ENCODE results near the gene ZBP1.

ZBP1 gene

DNA sequence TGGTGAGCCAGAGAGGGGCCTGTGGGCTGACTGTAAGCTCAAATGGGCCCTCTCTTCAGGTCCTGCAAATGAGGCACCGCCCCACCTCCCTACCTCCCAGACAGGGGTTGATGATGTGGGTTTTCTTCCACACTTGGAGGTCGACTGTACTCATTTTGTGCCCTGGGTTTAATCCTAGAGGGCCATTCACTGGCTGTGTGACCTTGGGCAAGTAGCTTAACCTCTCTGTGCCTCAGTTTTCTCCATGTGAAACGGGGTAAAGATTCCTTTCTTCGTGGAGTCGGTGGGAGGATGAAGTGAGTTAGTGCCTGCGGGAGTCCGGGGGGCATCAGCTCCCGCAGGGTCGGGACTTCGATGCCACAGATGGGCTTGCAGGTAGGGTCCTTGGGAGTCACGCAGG lies 23.9 kb downstream of the ZBP1 start:
- no peak for DNase-seq

DNA sequence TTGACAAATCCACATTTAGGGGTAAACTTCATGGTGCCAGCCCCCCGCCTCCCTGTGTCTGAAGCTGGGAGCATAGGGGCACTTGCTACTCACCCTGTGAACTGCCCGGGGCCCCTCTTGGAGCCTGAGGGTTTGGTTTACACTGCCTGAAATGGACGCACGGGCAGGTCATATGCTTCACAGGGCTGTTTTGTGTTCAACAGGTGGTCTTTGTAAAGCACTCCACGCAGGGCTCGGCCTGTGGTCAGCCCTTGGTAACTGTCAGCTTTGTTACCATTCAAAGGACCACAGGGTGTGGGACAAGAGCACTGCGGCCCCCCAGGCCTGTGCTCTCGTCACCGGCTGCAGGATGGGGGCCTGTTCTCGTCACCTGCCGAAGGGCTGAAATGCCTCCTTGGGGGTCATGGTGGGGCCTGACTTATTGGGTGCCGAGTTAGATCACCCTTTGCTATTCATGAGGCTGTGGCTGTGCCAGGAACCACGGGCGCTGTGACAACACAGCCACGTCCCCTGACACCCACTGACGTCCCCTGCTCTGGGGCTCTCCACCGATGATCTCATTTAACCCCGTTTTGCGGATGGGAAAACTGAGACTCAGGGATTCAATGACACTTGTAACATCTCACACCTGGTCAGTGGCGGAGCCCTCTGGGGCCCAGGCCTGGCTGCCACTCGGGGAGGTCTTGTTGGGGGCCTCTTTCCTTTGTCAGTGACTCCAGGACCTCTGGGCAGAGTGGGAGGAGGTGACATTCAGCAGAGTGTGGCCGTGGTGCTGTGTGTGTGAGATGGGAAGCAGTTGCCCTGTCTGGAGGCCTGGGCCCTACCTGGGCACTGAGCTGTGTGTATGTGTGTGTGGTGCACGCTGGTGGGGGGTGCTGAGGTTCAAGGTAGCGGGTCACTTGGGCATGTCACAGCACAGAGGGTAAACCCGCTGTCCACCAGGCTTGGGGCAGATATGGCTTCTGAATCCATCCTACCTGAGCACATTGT lies 24.9 kb downstream of the ZBP1 start:
- DNase-seq: no peak

DNA sequence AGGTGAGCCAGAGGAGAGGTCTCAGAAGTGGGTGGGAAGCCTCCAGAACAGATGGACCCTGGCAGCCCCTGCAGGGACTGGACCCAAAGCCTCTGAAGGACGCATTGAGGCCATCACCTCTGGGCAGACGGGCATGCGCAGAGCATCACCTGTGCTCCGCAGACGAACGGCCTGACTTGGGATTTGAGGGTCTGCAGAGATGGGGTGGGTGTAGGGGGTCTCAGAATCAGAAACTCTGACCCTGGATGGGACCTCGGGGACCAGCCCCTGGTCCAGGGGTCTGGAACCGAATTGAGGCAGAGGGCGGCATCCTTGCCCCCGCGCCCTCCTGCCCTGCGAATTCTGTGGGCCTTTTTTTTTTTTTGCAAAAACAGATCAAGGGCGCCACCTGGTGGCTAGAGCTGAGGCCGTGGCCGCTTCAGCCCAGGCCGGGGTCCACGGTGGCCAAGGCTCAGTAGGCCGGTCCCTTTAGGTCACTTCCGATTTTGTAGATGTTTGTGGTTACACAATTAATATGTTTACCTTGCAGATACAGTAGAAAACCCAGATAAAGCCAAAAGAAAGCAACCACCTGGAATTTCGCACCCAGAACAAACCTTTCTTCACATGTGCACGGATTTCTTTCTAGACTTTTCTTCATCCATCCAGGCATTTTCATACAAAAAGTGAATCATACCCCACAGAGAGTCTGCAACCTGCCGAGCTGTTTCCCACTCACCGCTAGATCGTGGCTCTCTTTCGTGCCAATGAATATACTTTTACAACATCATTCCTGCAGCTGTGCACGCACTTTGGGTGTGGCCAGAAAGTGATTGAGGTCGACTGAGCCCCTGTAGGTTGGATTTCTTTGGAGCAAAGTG lies 25.9 kb downstream of the ZBP1 start:
- DNase-seq: peak; percentile 54

DNA sequence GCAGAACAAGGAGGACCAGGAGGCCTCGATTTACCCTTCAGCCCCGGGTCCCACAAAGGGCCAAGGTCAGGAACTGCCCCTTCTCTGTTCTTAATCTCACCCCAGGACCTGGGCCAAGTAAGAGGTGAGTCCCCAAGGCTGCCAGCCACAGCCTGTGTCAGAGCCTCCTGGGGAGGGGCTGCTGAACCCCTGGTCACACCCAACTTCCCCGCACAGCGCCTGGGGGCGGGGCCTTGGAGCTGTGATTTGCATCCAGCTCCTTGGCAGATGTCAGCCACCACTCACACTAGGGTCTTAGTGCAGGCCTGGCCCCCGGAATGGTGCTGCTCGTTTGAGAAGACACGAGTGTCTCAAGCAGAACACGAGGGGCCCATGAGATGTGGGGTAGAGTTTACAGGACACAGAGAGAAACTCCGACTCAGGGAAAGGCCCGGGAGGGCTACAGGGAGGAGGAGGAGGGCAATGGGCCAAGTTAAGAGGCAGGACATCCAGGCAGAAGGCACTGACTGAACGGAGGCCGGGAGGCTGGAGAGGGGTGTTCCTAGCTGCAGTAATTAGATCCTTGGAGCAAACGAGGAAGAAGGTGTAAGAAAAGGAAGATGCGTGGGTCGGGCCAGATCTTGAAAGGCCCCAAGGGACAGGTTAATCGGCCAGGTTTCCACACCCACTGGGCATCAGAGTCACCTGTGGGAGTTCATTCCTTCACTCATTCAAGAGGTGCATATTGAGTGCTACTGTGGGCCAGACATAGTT lies 26.9 kb downstream of the ZBP1 start:
- no peak for DNase-seq

DNA sequence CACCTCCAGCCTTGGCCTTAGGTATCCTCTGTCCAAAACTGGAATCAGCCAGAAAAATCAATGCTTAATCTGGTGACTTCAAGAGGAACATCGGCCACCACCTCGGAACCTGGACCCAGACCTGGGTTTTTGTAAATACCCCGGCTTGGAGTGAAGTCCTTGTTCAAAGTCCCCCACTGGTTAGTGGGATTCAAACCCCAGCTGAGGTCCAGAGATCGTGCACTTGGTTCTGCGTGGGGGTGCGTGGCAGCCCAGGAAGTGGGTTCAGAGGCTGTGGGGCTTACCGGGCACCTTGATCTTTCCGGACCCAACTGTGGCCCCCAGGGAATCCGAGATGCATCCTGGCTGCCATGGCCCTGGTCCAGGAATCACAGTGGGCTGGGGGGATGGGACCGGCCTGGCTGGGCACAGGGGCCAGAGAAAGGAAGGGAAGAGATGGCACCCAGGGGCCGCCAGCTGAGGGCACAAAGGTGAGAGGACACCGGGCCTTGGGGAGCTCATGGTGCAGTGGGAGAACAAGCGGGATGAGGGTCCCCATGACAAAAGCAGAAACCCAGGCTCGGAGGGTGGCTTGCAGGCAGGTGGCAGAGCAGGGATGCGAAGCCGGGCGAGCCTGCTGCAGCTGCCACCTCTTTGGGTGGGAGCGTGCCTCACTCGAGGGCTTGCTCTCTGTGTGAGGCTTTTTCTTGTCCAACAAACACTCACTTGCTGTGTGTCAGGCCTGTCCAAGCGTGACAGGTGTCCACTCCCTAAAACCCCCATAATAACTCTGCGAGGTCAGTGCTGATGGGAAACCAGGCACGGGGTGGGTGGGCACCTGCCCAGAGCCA lies 27.7 kb downstream of the ZBP1 start:
- DNase-seq: no peak

DNA sequence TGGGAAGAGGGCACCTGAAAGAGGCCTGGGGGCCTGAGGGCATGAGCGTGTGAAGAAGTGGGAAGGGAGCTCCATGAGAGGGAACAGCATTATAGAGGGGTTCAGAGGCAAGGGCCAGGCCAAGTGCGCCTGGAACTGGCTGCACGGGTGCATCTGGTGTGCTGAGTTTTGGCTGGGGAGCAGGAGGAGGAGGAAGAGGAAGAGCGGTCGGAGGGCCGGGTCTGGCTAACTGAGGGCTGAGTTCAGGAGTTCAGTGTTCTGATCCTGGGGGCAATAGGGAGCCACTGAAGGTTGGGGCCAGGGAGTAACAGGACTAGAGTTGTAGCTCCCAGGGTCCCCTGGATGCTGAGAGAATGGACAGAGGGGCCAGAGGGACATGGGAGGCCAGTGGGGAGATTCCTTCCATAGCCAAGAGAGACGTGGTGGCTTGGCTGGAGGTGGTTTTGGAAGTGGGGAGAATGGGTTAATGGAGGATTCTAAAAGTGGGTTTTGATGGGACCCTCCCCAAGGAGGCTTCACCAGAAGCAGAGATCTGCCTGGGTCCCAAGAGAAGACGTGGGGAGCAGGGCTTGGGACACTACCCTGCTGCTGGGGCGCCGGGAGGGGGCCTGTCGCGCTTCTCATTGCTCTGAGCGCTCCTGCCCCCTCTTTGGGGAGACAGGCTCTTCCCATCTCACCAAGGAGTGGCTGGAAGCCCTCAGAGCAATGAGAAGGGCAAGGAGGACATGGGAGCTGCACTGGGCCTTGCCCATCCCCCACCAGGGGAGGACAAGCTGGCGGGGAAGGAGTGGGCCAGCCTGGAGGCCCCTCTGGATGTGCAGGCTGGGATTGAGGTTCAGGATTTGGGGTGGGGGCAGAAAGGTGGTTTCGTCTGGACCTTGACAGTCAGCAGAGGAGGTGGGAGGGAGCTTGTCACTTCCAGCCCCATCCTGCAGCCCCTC lies 28.7 kb downstream of the ZBP1 start:
- no peak for DNase-seq

DNA sequence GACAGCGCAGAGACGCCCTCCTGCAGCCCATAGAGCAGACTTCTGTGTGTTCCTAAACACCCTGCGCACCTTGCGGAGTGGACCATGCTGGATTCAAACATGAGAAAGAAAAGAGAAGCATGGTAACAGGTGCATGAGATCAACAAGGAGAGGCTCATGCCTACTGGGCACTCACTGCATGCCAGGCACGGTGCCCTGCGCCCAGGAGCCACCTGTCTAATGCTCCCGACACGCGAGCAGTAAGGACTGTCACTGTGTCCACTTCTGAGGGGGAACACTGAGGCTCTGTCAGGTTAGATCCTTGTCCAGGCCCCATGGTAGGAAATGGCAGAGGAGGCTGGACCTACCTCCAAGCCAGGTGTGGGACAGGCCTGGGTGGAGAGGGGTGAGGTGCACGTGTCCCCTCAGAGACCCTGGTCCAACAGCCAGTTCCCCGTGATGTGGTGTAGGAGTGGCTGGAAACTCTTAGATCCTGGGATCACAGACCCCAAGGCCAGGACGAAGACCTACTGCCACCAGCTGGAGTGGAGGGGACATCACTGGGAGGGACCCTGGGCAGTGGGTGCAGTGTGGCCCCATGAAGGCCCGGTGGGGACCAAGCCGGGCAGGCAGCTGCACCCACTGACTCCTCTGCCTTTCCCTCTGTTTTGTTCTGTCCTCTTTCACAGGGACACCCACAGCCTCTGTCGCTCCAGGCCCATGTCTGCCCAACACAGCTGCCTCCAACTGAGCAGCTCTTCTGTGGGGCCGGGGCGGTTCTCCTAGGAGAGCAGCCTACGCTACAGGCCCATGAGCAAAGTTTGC lies 29.5 kb downstream of the ZBP1 start:
- no peak for DNase-seq

DNA sequence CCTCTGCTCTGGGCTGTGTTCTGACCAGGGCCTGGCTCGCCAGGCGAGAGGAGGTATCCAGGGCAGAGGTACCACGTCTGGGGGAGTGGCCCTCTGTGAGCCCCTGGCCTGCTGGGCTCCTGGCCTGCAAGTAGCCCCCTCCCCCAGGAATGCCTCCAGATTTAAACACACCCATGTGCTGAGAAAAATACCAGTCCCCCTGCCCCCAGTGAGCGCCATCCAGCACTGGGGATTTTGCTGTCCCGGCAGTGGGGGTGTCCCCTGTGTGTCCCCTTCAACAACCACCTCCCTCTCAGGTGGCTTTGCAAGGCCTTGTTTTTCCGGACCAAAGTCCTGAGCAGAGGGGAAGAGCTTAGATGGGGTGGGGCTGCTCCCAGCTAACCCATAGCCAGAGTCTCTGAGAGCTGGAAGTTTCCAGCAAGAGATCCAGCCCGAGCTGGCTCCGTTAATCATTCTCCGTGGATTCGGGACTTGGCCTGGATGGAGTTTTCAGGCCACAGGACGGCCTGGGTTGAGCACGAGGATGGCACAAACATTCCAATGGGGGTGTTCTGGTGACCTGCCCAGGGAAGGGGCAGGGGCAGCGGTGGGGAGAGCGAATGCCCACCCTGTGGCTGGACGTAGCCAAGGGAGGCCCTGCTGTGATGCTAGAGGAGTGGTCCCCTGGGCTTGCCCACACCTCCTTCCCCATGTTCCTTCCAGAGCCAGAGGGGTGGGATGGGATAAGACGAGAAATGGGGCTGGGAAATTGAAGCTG lies 30.3 kb downstream of the ZBP1 start:
- no peak for DNase-seq

DNA sequence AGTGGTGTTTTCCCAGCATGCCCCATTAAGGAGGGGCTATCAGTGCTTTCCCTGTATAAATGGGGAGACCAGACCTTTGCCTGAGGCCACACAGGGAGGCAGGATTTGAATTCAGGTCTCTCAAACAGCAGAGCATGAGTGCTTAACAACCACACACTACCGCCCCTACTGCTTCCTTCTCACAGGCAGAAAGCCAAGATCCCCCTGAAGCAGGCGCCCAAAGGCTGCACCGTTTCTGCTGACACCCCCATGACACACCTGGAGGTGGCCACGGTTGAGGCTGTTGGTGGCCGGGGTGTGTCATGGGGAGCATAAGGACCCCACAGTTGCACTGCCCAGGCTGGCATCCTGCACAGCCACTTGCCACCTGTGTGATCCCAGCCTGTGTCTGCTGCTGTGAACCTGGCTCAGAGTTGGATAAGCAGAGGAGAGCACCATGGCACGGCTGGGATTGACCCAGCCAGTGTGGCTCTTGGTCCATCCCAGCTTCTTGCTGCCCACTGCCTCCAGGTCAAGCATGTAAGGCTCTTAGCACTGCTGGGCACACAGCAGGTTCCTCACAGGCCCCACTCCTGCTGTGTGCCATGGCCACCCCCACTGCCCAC lies 31.0 kb downstream of the ZBP1 start:
- no peak for DNase-seq

DNA sequence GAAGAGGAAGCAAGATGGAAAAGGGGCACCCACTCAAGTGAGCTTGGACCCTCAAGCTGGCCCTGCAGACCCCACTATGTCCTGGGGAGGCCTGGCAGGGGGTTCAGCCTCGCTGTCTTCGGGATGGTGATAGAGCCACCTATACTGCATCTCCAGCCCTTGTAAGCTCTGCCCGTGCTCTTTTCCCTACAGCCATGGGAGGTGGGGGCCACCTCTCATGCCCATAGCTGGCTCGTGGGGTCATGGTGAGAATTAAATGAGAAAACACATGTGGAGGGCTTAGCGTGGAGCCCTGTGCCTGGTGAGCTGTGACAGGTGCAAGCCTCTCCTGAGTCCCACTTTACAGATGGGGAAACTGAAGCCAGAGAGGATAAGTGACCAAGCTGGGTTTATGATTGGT lies 31.6 kb downstream of the ZBP1 start:
- DNase-seq: no peak

DNA sequence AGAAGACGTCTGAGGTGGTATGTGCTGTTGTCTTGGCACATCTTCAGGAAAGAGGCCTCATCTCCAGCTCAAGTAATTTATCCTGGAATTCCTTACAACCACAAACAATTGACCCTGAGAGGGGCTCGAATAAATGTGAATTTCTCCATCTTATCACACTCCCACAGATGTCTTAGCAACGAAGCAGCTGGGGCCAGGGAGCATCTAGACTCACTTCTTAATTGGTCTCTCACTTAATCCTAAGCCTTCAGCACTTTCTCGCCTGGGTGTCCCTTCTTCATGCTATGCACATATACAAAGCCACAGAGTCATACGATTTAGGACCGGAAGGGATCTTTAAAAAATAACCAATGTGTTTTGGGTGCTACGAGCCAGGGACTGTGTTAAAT lies 32.2 kb downstream of the ZBP1 start:
- DNase-seq: no peak

DNA sequence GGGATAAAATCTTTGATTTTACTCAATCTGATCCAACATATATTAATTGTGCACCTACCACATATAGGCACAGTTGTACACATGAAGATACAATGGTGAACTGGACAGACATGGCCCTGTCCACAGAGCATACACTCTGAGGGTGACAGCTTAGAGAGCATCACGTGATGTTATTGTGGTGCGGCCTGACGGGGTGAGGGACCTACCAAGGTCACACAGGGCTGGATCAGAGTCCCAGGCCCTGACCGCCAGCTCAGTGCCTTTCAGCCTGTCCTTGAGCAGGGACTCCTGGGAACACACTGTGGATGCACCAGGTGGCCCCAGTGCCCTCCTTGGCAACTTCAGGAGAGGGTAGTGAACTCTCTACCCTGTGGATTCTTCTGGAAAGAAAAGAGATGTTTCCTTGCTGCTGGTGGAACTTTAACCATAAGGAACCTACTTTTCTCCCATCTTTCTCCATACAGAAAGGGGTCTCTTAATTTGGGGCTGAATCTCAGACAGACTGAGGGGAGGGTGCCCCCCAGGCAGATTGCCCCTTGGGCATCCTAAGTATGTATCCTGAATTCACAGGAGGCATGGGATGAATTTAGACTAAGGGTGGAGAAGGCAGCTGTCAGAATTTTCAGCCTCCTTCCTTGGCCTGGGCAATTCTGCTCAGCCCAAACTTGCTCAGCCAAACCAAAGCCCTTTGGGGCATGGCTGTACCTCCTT lies 32.8 kb downstream of the ZBP1 start:
- no peak for DNase-seq

DNA sequence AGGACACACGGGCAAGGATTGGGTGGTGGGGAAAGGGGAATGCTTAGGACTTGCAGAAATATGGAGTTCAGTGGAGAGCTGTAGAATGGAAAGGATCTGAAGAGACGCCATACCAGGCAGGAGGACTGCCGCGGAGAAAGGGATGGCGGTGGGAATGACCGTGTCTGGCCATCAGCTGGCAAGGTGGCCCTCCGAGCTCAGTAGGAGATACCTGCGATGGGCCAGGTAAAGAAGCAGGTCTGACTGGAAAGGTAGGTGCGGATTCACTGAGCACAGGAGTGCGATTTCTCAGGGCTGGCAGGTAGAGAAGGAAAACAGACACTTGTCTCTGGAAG lies 33.3 kb downstream of the ZBP1 start:
- DNase-seq: no peak

DNA sequence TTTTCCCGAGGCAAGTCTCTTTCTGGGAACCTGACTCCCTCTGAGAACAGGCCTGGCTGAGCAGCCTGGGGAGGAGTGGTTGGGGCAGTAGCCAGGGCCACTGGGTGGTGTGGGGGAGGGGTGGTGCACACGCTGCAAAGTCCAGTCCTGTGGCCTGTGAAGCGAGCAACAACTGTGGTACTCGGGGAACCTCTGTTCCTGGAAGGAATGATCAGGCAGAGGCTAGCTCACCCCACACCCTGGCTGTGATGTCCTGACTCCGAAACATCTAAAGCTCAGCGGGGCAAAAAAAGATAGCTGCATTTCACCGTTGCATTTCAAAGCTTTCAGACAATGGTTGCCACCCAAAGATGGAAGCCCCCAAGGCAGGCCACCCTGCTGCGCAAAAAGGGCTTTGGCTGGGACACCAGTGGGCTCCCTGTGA lies 33.8 kb downstream of the ZBP1 start:
- no peak for DNase-seq

DNA sequence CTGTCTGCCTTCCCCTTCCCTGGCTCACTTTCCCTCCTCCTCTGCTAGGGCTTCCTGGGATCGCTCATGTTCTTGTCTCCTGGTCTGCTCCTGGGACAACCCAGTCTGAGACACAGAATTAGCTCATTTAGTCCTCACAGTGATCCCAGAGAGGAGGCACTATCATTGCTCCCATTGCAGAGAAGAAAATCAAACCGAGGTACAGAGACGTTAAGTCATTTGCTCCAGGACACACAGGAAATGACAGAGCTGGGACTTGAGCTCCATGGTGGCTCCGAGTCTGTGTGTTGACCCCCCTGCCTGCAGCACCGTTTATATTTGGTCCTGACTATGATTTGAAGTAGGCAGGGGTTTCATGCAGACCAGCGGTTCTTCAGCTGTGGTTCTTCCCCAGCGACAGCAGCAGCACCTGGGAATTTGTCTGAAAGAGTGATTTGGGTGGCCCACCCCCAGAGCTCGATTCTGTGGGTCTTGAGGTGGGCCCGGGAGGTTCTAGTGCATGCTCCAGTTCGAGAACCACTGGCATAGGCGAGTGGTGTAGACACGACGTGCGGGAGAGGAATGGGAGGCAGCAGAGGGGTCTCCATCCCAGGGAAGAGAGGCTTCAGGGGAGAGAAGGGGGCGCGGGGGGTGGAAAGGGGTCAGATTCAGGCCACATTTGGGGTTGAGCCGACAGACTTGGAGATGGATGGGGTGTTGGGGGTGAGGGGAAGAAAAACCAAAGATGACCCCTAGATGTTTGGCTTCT lies 34.6 kb downstream of the ZBP1 start:
- DNase-seq: no peak

DNA sequence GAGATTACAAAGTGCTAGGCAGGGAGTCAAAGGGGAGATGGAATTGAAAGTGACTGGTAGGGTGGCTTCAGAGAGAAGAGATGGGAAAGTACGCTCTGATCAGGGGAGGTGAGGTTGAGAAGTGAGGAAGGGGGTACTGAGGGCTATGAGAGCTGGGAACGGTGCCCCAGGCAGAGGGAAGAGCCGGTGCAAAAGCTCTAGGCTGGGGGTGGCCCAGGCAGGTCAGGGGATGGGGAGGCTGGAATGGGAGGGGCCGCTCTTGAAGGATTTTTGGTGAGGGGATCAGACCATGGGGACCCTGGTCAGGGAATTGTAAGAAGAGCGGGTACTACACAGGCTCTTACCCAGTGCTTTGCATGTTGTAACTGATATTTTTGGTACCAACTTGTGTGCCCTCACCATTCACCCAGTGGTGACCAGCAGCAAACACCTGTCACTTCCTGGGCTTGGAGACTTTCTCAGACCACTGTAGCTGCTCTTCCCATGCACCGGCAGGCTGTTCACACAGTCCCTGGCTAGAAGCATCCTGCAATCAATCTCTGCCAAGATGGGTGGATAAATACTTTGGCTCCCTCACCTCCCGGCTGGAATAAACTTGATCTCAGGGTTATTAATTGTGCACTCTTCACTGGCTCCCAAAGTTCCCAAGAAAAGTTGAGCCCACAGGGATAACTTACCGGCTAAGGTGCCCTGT lies 35.3 kb downstream of the ZBP1 start:
- DNase-seq: no peak

Measured in activated naive CD4-positive, alpha-beta T cell treated with Interleukin-2 at 50 U/mL for 16 hours (primary cell).